GM12864 (cell line): Measurements from ENCODE around the gene TRIP10.

Experiments
- DNase-seq: peaks from one replicate; pipeline ENCODE4 v3.0.0-alpha.2; 2011; ENCODE audit warnings: low read depth
- H3K4me3 ChIP-seq: 2 replicates; pipeline ENCODE4 v1.5.1; 2011; ENCODE audit warnings: mild to moderate bottlenecking, low read depth, low read length, control low read depth
- TF ChIP-seq, protein P1 (sequence below): IDR thresholded peaks from 2 replicates; pipeline ENCODE4 v1.5.1; 2011; ENCODE audit warnings: low read depth, mild to moderate bottlenecking, moderate library complexity, low read length, control low read depth, inconsistent platforms; ENCODE audit errors: missing control alignments

TRIP10 gene

DNA sequence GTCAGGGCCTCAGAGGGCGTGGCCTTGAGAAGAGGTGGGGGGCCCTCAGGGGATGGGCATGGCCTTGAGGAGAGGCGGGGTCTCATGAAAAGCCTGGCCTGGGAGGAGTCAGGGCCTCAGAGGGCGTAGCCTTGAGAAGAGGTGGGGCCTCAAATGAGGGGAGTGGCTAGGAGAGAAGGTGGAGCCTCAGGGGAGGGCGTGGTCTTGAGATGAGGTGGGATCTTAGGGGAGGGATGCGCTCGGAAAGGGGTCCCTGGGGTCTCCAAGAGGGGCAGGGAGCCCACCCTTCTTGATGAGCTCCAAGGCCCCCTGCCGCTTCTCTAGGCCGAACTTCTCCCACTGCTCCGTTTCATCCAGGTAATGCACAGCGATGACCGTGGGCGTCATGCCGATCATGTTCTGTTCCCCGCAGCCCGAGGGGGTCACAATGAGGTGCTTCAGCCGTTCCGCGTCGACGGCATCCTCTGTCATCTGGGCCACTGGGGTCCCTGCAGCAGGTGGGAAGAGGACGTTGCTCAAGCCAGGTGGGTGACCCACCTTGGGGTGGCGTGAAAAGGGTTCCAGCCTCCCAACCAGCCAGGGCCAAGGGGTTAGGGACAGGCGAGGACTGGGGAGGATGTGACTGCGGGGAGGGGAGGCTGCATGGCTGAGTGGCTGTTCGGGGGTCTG, 45.2 kb upstream of the TRIP10 start:
- no peak for DNase-seq
- no peak overlapping the region for H3K4me3 ChIP-seq
- TF ChIP-seq, protein P1, sequence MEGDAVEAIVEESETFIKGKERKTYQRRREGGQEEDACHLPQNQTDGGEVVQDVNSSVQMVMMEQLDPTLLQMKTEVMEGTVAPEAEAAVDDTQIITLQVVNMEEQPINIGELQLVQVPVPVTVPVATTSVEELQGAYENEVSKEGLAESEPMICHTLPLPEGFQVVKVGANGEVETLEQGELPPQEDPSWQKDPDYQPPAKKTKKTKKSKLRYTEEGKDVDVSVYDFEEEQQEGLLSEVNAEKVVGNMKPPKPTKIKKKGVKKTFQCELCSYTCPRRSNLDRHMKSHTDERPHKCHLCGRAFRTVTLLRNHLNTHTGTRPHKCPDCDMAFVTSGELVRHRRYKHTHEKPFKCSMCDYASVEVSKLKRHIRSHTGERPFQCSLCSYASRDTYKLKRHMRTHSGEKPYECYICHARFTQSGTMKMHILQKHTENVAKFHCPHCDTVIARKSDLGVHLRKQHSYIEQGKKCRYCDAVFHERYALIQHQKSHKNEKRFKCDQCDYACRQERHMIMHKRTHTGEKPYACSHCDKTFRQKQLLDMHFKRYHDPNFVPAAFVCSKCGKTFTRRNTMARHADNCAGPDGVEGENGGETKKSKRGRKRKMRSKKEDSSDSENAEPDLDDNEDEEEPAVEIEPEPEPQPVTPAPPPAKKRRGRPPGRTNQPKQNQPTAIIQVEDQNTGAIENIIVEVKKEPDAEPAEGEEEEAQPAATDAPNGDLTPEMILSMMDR: no peak

DNA sequence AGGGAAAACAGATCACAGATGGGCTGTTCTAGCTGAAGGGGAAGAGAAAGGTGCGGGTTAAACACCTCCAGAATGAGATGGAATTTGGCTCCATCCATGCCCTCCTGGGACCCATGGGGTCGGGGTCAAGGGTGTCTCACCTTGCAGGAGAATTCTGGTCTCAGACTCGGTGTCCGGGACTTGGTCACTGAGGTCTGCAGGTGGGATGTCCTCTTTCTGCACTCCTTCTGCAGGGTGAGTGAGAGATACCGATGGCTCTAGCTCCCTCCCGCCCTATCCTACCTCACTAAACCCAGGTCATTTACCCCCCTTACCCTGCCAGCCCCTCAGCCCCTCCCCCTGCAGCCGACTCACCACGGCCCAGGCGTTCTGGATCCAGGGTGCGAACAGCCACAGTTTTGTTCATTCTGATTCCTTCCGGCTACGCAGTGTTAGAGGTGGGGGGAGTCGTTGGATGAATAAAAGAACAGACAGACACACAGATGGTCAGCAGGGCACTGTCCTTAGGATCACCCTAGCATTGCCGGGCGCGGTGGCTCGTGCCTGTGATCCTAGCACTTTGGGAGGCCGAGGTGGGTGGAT, 43.1 kb upstream of the TRIP10 start:
- no peak for DNase-seq
- TF ChIP-seq, protein P1: no peak

DNA sequence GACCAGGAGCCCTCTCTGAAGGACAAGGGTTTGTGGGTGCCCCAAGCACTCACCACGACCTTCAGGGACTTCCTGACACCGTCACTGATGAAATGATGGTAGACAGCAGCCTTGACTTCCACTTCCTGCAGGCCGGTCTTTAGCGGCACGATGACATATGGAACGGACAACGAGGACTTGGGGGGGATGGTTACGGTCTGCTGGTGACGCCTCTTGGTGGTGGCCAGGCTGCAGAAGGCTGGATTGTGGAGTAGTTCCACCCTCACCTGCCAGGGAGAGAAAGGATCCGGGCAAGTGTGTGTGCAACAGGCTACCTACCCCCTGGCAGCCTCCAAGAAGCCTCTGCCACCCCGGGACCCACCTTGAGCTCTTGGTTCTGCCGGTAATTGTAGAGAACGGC, 42.2 kb upstream of the TRIP10 start:
- no peak overlapping the region for H3K4me3 ChIP-seq
- TF ChIP-seq, protein P1: no peak
- DNase-seq: no peak

More for the DNA sequence above, 43.1 kb upstream of the TRIP10 start:
- no peak overlapping the region for H3K4me3 ChIP-seq

DNA sequence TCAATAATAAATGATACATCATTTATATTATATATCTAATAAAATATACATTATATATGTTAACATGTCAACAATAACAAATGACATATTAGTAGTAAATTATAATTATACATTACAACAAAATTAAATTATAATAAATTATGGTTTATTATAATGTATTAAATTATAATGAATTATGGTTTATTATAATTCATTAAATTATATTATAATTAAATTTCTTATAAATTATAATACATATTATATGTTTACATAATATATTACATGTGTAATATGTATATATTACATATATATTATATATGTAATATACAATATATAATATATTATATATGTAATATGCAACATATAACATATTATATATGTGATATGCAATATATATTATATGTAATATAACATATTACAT, 39.5 kb upstream of the TRIP10 start:
- TF ChIP-seq, protein P1: no peak
- no peak for DNase-seq
- no peak overlapping the region for H3K4me3 ChIP-seq

DNA sequence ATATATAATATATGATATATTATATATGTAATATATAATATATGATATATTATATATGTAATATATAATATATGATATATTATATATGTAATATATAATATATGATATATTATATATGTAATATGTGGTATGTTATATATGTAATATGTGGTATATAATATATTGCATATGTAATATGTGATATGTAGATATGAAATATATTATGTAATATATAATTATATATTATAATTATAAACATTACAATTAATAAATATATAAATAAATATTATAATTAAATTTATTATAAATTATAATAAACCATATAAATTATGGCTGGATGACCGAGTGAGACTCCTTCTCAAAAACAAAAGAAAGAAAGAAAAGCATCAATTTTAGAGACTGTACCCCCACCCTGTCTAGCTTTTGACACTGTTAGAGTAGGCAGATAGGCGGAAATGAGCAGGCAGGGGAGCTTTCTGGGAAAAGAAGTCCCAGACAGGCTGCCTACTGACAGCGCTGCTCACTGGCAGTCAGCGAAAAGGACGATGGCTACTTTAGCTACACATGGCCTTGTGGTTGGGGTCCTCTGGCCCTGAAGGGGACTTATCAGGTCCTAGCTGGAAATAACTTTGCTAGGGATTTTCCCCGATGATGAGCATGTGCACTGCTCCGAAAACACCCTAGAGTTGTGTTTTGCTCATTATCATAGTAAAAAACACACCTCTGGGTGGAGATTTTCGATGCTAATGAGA, 38.7 kb upstream of the TRIP10 start:
- no peak overlapping the region for H3K4me3 ChIP-seq
- TF ChIP-seq, protein P1: no peak
- DNase-seq: no peak

DNA sequence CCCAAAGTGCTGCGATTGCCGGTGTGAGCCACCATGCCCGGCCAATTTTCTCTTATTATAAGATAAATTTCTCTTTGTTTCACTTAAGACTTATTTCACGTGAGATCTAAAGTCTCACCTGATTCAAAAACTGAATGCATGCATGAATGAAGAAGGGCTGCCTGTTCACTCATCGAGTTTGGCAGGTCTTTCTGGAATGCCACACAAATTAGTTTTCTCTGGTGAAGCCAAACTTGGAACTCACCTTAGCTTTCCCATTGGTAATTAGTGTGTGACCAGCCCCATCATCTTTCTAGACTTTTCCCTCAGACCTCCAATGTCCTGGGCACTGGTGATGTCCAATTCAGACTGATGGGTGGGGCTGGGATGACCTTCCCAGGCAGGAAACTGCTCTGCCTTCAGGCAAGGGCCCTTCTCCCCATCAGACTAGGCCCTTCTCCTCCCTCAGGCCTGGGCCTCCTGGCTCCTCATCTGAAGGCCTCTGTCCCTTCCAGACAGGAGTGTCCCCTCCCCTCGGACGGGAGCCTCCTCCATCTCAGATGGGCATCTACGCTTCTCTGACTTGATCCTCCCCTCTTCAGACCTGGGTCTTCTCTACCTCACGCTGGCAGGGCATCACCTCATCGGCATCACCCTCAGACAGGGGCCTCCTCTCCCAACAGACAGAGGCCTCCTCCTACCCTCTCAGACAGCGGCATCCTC, 33.4 kb upstream of the TRIP10 start:
- no peak for DNase-seq
- TF ChIP-seq, protein P1: no peak

More for the DNA sequence above, 33.4 kb upstream of the TRIP10 start:
- no peak overlapping the region for H3K4me3 ChIP-seq
